ENCODE measurements around the gene IFNL1.
A peak's percentile ranks its signal among the peaks of the same experiment; 100 is the strongest.
"Not testable (repeated sequence)": the region's sequence is repeated elsewhere in the genome, so short reads cannot be mapped to it uniquely, and the experiment has no call there.

The IFNL1 gene

DNA sequence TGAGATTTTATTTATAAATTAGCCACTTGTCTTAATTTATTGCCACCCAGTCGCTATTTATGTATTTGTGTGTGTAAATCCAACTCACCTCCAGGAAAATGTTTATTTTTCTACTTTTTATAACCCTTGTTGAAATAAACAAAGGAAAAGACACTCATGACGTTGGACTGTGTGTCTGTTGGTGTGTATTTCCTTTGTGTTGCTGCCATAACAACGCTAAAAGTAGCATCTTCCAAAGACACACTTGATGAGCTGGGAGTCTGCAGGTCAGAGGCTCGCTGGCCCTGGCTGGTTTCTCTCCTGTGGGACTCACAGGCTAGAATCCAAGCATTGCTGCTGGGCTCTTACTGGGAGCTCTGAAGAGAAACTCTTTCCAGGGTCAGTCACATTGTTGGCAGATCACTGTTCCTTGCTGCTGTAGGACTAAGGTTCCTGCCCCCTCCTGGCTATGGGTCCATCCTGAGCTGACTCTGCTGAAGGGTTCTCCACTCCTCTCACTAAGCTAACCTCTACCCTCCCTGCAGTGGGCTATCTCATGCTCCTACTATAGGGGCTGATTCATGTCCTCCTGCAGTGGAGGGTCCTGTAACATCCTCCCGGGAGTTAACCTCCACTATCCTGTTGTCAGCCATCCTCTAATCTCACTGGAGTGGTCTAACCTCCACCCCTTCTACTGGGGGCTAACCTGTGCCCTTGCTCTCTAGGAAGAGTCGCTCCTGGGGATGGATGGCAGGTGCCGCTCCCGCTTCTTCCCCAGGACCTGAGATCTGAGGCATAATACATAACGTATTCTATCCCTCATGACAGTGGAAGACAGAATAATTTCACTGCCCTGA lies 26.0 kb upstream of the IFNL1 start:
- no peak for DNase-seq

DNA sequence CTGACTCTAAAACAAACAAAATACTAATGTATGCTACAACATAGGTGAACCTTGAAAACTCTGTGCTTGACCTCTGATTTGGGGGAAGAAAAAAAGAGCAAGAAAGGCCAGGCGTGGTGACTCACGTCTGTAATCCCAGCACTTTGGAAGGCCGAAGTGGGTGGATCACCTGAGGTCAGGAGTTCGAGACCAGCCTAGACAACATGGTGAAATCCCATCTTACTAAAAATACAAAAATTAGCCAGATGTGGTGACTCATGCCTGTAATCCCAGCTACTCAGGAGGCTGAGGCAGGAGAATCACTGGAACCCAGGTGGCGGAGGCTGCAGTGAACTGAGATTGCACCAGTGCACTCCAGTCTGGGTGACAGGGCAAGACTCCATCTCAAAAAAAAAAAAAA lies 22.3 kb upstream of the IFNL1 start:
- DNase-seq, result not testable (repeated sequence)

DNA sequence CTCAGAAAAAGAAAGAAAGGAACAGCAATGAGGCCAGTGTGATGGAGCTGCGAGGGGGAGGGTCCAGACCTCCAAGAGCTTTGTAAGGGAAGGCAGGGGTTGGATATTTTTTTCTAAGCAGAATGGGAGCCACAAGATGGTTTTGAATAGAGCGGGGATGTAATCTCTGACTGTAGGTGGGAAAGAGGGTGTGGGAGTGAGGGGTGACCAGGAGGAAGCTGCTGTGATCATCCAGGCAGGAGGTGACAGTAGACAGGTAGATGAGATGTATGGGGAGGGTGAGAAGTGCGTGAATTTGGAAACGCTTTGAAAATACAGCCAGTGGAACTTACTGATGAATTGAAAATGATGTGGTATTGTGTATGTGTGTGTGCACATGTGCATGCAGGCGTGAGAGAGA lies 20.6 kb upstream of the IFNL1 start:
- no peak for DNase-seq

DNA sequence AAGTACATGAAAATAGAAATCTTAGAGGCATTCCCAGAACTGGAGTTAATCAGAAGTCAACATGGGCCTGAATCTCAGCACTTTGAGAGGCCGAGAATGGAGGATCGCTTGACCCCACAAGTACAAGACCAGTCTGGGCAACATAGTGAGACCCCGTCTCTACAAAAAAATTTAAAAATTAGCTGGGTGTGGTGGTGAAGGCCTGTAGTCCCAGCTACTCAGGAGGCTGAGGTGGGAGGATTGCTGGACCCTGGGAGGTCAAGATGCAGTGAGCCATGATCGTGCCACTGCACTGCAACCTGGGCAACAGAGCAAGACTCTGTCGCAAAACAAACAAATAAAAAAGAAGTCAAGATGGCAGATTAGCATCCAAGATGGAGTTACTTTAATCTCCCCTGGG lies 19.5 kb upstream of the IFNL1 start:
- DNase-seq, result no peak

DNA sequence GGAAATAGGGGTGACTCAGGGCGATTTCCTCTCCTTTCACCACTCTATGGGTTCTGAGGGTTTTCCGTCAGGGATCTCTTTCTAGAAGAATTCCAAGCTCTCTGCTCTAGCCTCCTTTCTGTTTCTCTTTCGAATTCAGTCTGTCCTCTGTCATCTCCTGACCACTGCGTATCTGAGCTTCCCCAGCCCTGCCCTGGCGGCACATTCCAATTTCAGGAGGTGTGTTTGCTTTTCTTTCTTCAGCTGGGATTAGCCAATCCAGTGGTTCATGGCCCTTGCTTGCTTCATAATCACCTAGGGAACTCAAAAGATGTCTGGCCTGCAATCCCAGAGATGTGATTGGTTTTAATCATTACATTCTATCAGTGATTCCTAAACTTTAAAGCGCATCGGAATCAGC lies 18.6 kb upstream of the IFNL1 start:
- DNase-seq, result no peak

DNA sequence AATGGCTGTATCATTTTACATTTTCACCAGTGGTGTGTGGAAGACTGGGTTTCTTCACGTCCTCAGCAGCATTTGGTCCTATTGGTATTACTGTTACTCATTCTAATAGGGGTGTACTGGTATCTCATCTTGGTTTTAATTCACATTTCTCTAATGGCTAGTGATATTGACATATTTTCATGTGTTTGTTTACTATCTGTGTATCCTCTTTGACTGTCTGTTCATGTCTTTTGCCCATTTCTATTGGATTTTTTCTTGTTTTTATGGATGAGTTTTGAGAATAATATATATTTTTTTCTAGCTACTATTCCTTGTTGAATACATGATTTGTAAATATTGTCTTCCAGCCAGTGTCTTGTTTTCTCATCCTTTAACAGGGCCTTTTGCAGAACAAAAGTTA lies 14.2 kb upstream of the IFNL1 start:
- DNase-seq, result no peak

DNA sequence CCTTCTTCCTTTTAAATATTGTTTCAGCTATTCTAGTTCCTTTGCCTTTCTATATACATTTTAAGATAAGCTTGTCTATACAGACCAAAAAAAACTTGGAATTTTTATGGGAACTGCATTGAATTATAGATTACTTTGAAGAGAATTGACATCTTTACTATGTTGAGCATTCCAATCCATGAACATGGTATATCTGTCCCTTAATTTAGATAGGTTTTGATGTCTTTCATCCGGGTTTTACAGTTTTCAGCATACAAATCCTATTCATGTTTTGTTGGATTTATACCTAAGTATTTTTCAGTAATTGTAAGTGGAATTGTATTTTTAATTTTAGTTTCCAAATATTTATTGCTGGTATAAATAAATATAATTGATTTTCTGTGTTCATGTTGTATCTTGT lies 12.2 kb upstream of the IFNL1 start:
- DNase-seq, result no peak

DNA sequence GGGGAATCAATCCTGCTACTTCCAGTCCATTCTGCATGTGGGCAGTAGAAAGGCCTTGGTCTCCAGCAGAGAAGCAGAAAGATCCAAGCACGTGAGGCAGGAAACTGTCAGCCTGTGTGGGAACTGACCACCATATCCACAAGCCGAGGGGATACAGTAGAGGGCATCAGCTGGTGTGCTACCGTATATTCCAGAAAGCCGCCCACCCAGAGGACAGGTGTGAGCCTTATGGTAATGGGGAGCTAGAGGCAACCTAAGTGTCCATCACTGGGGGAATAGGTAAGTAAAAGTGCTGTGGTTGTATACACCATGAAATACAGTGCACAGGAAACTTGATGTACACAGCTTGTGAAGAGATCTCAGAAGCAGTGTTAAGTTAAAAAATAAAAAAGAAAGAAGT lies 2.8 kb upstream of the IFNL1 start:
- DNase-seq, result no peak

DNA sequence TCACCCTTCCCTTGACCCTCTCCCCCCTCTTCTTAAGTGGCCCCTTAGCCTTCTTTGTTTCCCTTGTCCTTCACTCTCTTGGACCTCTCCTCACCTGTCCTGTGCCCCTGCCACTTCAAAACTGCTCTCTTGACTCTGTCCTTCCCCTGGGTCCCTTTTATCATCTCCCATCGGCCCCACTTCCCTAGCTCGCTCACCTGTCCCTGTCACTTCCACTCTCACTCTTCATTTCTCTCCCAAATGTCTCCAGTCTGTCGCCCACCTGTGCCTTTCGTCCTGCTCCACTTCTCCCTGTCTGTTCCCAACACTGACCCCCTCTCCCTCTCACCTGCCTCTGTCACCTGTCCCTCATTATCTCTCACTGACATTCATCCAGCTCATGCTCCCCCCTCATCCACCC lies 699 bp downstream of the IFNL1 start:
- DNase-seq, result no peak

DNA sequence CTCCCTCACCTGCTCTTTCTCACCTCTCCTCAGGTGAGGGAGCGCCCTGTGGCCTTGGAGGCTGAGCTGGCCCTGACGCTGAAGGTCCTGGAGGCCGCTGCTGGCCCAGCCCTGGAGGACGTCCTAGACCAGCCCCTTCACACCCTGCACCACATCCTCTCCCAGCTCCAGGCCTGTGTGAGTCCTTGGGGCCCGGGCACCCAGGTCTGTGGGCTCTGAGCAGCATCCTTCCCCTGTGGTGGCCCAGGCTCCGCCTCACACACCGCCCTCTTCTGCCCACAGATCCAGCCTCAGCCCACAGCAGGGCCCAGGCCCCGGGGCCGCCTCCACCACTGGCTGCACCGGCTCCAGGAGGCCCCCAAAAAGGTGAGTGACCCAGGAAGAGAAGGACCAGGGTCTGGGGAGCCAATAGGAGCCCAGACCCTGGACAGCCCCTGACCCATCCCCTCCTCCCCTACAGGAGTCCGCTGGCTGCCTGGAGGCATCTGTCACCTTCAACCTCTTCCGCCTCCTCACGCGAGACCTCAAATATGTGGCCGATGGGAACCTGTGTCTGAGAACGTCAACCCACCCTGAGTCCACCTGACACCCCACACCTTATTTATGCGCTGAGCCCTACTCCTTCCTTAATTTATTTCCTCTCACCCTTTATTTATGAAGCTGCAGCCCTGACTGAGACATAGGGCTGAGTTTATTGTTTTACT lies 1.9 kb downstream of the IFNL1 start:
- DNase-seq, result no peak

DNA sequence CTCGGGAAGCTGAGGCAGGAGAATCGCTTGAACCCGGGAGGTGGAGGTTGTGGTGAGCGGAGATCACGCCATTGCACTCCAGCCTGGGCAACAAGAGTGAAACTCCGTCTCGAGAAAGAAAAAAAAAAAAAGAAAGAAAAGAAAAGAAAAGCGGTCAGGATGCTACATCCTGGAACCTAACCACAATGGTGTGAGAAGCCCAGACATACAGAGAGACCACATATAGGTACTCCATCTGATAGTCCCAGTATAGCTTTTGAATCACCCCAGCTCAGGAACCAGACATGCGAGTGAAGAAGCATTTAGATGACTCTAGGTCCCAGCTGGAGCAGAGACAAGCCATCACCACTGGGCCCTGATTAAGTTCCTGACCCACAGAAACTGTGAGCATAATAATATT lies 3.2 kb downstream of the IFNL1 start:
- DNase-seq, result no peak

DNA sequence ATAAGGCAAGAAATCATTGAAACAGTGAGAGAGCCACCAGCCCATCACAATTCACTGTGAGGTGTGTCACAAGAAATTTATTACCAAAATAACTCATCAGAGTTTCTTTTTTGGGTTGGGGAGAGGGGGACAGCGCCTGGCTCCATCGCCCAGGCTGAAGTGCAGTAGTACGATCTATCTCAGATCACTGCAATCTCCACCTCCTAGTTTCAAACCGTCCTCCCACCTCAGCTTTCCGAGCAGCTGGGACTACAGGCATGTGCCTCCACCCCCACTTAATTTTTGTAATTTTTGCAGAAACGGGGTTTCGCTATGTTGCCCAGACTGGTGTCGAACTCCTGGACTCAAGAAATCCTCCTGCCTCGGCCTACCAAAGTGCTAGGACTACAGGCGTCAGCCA lies 3.6 kb downstream of the IFNL1 start:
- DNase-seq, result no peak

DNA sequence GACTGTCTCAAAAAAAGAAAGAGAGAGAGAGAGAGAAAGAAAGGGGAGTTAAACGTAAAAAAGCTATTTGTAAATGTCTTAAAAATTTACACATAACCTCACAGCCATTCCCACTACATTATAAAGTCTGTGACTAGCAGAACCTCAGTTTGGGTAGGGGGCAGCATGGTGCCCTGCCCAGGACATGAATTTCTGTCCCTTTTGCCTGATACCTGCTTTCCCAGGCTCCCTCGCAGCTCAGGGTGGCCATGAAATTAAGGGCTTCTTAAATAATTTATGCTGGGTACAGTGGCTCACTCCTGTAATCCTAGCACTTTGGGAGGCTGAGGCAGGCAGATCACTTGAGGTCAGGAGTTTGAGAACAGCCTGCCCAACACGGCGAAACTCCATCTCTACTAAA lies 4.8 kb downstream of the IFNL1 start:
- no peak for DNase-seq

DNA sequence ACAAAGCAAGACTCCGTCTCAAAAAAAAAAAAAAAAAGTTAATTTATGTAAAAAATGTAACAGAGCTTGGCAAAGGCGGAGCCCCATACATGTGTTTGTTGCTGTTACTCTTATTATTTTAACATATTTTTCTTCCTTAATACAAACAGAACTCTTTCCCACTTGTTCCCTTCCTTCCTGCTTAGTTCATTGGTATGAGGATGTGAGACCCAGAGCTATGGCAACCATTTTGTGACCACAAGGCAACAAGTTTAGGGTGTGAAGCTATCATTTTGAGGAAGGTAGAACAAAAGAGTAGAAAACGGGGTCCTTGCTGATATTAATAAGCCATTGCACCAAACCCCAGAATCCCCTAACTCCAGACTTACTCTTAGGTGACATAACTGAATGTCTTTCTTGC lies 5.4 kb downstream of the IFNL1 start:
- DNase-seq, result no peak

DNA sequence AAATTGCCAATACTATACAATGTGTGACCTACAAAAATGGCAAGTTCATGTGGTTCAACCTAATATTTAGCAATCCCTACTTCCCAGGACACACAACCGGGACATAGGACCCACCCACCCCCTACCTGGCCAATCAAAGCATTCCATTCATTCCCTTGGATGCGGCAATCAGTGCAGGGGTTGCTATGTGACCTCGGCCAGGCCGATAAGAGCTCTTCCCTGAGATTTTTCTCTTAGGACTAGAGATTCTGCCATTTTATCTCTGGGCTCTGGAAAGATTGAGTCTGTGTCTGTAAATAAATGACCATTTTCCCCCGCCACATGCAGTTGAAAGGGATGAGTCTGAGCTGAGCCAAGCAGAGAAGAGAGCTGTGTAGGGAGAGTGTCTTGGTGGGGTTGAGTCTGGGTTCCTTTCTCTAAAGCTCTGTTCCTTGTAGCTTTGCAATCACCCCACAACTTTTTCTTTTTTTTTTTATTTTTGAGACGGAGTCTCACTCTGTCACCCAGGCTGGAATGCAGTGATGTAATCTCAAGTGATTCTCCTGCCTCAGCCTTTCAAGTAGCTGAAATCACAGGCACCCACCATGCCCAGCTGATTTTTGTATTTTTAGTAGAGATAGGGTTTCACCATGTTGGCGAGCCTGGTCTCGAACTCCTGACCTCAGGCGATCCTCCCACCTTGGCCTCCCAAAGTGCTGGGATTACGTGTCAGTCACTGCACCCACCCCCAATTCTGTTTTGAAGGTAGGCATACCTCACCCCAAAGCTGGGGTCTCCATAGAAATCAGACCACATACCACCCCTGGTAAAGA lies 7.4 kb downstream of the IFNL1 start:
- DNase-seq, result no peak

DNA sequence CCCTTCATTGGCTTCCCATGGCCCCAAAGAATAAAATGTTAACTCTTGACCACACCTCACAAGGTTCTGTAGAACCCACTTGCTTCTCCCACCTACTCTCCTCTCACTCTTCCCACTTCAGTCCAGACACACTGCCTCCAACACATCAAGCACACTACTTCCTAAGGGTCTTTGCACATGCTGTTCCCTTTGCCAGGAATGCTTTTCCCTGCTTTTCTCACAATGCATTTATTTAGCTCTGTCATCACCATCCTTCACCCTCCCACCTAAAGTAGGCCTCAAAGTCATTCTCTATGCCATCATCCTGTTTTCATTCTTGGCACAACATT lies 7.9 kb downstream of the IFNL1 start:
- DNase-seq, result no peak

DNA sequence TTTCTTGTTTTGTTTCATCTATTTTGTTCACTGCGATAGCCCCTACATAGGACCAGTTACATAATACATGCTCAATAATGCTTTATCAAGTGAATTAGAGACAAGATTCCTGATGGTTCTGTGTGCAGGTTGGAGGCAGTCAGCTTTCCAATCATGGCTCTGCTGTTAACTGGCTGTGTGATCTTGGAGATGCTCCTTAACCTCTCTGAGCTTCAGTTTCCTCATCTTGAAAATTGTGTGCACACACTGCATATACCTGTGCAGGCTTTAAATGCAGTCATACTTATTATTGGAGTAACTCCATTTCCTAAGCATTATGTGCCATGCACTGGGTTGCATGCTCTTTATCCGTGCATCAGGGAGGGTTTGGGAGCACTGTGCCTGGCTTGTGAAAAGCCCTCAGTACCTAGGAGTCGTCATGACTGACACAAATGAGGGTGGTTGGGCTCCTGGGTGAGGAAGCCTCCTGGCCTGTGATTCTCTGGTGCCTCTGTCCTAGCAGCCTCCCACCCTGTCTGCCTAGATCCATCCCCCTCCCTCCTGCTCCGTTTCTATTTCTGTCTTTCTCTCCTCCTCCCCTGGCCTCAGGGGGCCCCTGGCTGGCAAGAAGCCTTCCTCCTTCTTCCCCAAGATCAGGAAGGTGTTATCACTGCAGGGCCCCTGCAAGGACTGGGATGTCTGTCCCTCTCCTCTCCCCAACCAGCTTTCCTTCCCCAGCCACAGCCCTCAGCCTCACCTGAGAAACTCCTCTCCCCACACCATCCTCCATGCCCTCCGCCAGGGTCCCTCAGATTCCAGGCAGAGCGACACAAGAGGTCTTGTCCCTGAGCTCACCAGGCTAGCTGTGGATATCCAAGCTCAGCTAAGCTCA lies 8.7 kb downstream of the IFNL1 start:
- no peak for DNase-seq

DNA sequence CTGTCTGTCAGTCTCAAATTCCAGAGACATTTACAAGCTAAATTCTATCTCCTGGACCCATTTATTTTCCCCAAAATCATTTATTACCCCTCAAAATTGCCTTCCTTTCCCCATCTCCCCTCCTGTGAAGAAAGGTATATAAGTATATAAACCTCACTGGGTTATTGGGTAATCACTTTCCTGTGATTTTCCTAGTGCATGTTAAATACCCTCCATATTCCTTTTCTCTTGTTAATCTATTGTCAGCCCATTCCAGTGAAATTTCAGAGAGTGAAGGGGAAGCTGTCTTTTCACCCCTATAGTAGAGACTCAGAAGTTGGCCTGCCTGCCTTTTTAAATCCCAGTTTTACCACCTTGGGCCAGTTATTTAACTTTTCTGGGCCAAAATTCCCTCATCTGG lies 9.9 kb downstream of the IFNL1 start:
- DNase-seq, result no peak

DNA sequence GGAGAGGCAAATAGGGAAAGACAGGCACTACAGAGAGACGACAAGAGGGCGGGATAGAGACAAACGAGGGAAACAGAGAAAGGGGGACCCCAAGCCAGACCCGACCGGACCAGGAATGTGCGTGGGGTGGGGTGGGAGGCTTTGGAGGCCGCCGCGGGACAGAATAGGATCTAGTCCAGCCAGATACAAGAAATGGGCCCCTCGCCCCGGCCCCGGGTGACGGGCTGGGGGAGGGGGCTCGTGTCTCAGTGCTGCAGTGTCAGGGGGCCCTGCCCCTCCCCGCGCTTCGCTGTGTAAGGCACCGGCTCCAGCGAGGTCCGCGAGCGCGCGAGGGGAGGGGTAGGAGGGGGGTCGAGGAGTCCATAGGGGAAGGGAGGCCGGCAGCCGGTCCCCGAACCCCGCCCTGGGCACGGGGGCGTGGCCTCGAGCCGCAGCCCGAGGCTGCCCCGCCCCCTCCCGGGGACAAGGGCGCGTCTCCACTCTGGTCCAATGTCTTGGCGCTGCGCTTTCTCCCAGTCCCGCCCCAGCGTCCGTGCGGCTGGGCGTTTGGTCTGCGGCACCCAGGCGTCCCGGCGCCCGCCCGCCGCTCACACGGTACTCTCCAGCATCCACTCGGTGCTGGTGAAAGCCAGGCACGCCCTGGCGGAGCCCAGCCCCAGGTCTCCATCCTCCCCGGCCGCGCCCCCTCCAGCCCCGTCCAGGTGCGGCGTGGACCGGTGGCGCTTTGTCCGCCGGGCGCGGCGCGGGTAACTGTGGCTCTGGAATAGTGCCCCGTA lies 11.0 kb downstream of the IFNL1 start:
- DNase-seq, result peak; percentile 52

DNA sequence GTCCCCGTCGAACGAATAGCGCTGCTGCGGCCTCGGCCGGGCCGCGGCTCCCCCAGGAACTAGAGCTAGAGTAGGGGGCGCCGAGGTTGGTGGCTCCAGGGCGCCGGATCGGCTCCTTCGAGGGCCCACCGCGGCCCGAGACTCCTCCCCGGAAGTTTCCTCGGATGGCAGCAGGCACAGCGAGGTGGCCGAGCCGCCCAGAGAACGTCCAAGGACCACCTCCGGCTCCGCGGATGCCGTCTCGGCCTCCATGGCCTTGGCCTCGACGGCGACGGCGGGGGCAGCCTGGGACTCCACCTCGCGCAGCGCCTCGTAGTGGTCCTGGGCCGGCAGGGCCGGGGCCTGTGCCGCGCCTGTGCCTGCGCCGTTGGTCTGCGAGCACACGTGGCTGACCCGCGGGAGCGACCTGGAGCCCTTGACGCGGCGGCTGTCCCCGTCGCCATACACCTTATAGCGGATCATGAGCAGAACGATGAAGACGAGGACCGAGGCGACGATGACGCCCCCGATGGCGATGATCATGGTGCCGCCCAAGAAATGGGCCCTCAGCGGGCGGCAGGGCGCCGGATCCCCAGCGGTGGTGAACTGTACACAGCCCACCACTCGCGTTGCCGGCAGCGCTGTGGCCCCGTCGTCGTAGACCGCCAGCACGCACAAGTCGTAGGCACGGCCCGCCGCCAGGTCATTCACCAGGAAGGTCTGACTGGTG lies 11.8 kb downstream of the IFNL1 start:
- DNase-seq, result no peak

DNA sequence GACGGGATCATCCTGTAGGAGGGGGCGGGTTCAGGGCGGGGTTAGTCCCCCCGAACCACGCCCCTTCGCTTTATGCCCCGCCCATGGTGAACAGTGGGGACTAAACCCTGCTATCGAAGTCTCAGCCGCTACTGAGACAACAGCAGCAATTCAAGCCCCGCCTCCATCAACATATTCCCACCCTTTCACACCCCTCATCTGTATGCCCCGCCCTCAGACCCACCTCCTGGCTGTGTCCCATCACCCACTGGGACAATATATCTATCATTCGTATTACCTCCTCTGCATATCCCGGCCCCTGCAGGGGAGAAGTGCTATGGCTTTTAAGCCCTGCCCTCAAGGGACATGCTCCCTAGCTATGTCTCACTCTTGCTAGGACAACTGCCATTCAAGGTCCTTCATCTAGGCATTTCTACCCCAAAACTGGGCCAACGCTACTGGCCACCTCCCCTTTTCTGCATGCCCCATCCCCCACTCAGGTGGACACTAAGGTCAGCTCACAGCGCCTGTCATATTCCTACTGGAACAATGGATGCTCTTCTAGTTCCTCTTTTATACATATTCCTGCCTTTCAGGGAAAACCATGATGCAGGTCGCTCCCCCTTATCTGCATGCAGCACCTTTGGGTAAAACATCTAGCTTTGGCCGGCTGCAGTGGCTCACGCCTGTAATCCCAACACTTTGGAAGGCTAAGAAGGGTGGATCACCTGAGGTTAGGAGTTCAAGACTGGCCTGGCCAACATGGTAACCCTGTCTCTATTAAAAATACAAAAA lies 12.5 kb downstream of the IFNL1 start:
- DNase-seq, result no peak
